HCT116 (cell line): ENCODE measurements around the gene CHMP4B.

Experiments
- EZH2 ChIP-seq: fragments of 200-600 bp; sonication (generic); IDR thresholded peaks from 2 replicates; pipeline ENCODE4 v1.6.1; 2017; ENCODE audit warnings: antibody characterized with exemption, mixed run types
- EZH2phosphoT487 ChIP-seq: fragments of 200-600 bp; IDR thresholded peaks from 2 replicates; pipeline ENCODE4 v1.6.1; 2018; ENCODE audit warnings: antibody characterized with exemption, borderline replicate concordance
- FOSL1 ChIP-seq: IDR thresholded peaks from 2 replicates; pipeline ENCODE4 v1.6.1; 2012; ENCODE audit warnings: low read depth
- POLR2A ChIP-seq: IDR thresholded peaks from 2 replicates; pipeline ENCODE4 v1.7.0; 2011; ENCODE audit warnings: borderline replicate concordance; ENCODE audit not compliant: insufficient read depth, insufficient read length; ENCODE audit errors: extremely low read depth
- POLR2AphosphoS5 ChIP-seq: IDR thresholded peaks from 2 replicates; pipeline ENCODE4 v1.6.1; 2011; ENCODE audit warnings: mild to moderate bottlenecking, low read depth, low read length, moderate library complexity
- SP1 ChIP-seq: IDR thresholded peaks from 2 replicates; pipeline ENCODE4 v1.6.1; 2012; ENCODE audit warnings: low read depth
- TF ChIP-seq, protein P1 (sequence below), 3 experiments: fragments of 200-600 bp in 1 of 3; sonication (generic) in 1 of 3; IDR thresholded peaks in 2 of 3; conservative IDR thresholded peaks in 1 of 3; 2 replicates each; pipeline ENCODE4 v1.5.1; 2012 to 2017; ENCODE audit warnings: low read depth in 2 of 3, low read length in 2 of 3, antibody characterized with exemption in 1 of 3, borderline replicate concordance in 1 of 3, control low read depth in 1 of 3, mild to moderate bottlenecking in 1 of 3, mixed read lengths in 1 of 3, mixed run types in 1 of 3, moderate library complexity in 1 of 3; ENCODE audit not compliant: insufficient read depth in 1 of 3
- TF ChIP-seq, protein P2 (sequence below): IDR thresholded peaks from 2 replicates; pipeline ENCODE4 v1.6.1; 2012; ENCODE audit warnings: low read depth
- TF ChIP-seq, protein P3 (sequence below): IDR thresholded peaks from 2 replicates; pipeline ENCODE4 v1.6.1; 2012

DNA sequence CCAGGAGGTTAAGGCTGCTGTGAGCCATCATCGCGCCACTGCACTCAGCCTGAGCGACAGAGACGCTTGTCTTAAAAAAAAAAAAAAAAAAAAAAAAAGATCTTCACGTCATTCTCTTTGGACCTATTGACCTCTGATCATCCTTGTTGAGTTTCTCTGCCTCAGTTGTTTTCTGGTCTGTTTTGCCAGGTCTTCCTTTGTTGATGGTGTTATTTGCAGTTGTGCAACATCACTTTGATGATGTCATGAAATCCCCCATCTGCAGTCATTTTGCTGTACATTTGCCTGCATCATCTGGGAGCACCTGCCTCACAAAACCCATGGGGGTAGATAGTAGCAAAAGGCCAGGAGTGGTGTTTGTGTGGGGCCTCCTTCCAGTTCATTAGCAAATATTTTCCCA is 39.2 kb upstream of the CHMP4B start:
- TF ChIP-seq POLR2A (no peak), POLR2AphosphoS5 (no peak), EZH2 (no peak), SP1 (no peak), EZH2phosphoT487 (no peak), FOSL1 (no peak)
- TF ChIP-seq, protein P1, sequence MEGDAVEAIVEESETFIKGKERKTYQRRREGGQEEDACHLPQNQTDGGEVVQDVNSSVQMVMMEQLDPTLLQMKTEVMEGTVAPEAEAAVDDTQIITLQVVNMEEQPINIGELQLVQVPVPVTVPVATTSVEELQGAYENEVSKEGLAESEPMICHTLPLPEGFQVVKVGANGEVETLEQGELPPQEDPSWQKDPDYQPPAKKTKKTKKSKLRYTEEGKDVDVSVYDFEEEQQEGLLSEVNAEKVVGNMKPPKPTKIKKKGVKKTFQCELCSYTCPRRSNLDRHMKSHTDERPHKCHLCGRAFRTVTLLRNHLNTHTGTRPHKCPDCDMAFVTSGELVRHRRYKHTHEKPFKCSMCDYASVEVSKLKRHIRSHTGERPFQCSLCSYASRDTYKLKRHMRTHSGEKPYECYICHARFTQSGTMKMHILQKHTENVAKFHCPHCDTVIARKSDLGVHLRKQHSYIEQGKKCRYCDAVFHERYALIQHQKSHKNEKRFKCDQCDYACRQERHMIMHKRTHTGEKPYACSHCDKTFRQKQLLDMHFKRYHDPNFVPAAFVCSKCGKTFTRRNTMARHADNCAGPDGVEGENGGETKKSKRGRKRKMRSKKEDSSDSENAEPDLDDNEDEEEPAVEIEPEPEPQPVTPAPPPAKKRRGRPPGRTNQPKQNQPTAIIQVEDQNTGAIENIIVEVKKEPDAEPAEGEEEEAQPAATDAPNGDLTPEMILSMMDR (IDR thresholded peaks at IDR 0.05 in 2 of 3, conservative IDR thresholded peaks at IDR 0.05 in 1 of 3; ENCODE audit: borderline replicate concordance in 1 of 3, insufficient read depth in 1 of 3, low read depth in 2 of 3, low read length in 2 of 3): no peak
- TF ChIP-seq, protein P2, sequence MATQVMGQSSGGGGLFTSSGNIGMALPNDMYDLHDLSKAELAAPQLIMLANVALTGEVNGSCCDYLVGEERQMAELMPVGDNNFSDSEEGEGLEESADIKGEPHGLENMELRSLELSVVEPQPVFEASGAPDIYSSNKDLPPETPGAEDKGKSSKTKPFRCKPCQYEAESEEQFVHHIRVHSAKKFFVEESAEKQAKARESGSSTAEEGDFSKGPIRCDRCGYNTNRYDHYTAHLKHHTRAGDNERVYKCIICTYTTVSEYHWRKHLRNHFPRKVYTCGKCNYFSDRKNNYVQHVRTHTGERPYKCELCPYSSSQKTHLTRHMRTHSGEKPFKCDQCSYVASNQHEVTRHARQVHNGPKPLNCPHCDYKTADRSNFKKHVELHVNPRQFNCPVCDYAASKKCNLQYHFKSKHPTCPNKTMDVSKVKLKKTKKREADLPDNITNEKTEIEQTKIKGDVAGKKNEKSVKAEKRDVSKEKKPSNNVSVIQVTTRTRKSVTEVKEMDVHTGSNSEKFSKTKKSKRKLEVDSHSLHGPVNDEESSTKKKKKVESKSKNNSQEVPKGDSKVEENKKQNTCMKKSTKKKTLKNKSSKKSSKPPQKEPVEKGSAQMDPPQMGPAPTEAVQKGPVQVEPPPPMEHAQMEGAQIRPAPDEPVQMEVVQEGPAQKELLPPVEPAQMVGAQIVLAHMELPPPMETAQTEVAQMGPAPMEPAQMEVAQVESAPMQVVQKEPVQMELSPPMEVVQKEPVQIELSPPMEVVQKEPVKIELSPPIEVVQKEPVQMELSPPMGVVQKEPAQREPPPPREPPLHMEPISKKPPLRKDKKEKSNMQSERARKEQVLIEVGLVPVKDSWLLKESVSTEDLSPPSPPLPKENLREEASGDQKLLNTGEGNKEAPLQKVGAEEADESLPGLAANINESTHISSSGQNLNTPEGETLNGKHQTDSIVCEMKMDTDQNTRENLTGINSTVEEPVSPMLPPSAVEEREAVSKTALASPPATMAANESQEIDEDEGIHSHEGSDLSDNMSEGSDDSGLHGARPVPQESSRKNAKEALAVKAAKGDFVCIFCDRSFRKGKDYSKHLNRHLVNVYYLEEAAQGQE: no peak
- TF ChIP-seq, protein P3, sequence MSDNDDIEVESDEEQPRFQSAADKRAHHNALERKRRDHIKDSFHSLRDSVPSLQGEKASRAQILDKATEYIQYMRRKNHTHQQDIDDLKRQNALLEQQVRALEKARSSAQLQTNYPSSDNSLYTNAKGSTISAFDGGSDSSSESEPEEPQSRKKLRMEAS: no peak
